ENCODE results near the gene DENND11.

DENND11 gene

DNA sequence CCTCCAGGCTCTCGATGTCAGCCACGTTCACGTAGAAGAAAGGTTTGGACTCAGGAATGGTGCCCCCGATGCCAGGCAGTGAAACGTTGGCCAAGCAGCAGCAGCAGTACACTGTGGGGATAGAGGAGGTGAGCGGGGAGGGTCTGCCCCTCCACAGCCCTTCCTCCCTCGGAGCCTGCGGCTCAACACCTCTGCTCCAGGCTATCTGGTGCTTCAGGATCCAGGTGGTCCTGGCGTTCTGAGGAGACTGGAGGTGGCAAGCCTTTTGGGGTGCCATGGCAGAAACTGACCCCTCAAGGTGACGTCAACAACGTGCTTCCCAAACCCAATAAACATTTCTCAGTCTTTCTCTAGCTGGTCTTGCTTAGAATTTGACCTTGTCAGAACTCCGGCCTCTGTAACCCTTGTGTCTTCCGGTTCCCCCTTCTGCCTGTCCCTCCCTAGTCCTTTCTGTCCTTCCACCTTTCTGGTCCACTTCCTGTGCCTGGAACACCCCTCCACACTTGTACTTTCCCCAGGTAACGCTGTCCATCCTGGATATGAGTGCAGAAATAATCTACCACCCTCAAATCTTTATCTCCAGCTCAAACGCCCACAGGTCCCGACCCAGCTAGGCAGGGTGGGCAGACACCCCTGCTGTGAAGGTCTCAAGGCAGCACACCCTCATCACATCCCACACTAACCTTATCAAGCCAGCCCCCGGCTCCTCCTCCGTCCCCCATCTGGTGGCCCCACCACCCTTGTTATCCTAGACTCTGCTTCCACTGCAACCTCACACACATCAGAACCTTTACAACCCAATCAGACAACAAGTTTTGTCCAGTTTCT, 36.5 kb downstream of the DENND11 start:
- no peak for DNase-seq
- no peaks in the 10 kb centered on the region for H4K20me1 ChIP-seq (ENCODE audit: insufficient read depth, low read length)
- H2AFZ ChIP-seq (ENCODE audit: low read length): no peak overlapping the region
- peaks cover 12% of the 10 kb centered on the region for H3K4me1 ChIP-seq (ENCODE audit: low read length)
- H3K4me3 ChIP-seq (ENCODE audit: low read length): no peak overlapping the region
- H3K27ac ChIP-seq (ENCODE audit: low read length): no peak overlapping the region
- TF ChIP-seq EZH2 (optimal IDR thresholded peaks at IDR 0.05; ENCODE audit: low read depth, low read length) (no peak), EZH2phosphoT487 (IDR thresholded peaks at IDR 0.05; ENCODE audit: low read length) (no peak)
- TF ChIP-seq, protein P1, sequence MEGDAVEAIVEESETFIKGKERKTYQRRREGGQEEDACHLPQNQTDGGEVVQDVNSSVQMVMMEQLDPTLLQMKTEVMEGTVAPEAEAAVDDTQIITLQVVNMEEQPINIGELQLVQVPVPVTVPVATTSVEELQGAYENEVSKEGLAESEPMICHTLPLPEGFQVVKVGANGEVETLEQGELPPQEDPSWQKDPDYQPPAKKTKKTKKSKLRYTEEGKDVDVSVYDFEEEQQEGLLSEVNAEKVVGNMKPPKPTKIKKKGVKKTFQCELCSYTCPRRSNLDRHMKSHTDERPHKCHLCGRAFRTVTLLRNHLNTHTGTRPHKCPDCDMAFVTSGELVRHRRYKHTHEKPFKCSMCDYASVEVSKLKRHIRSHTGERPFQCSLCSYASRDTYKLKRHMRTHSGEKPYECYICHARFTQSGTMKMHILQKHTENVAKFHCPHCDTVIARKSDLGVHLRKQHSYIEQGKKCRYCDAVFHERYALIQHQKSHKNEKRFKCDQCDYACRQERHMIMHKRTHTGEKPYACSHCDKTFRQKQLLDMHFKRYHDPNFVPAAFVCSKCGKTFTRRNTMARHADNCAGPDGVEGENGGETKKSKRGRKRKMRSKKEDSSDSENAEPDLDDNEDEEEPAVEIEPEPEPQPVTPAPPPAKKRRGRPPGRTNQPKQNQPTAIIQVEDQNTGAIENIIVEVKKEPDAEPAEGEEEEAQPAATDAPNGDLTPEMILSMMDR (IDR thresholded peaks at IDR 0.05; ENCODE audit: low read length): no peak
- no peaks in the 10 kb centered on the region for H3F3A ChIP-seq (ENCODE audit: insufficient read depth, low read length)
- no peaks in the 10 kb centered on the region for H3K27me3 ChIP-seq (replicated peaks; ENCODE audit: insufficient read depth, low read length)
- no peaks in the 10 kb centered on the region for H3K79me2 ChIP-seq (ENCODE audit: low read length)
- H3K9me2 ChIP-seq (replicated peaks; ENCODE audit: insufficient read depth, low read length): no peaks in the 10 kb centered on the region
- no peak overlapping the region for H3K9ac ChIP-seq (ENCODE audit: low read length)
- no peaks in the 10 kb centered on the region for H3K9me3 ChIP-seq (replicated peaks; ENCODE audit: insufficient read depth, low read length)
- H3K36me3 ChIP-seq (replicated peaks; ENCODE audit: insufficient read depth, low read length): no peaks in the 10 kb centered on the region
- no peak overlapping the region for H3K4me2 ChIP-seq (ENCODE audit: low read depth, low read length)

DNA sequence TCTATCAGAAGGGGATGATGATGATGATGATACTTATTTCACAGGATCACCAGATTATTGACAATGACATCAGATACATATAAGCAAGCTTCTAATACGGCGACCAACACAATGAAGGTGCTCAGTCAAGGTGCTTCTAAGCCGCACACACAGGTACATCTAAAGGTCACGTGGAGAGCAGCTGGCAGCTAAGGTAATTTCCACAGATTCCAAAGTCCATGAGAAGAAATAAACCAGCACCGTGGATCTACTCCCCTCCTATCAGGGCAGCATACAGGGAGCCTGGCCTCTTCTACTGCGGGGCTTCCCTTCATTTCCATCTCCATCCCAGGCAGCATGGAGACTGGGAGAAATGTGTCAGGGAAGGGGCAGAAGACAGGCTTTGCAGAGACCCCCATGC, 37.5 kb downstream of the DENND11 start:
- Histone ChIP-seq H3K4me2 (ENCODE audit: low read depth, low read length) (no peak overlapping the region), H4K20me1 (ENCODE audit: insufficient read depth, low read length) (no peaks in the 10 kb centered on the region), H2AFZ (ENCODE audit: low read length) (no peak overlapping the region), H3K9ac (ENCODE audit: low read length) (no peak overlapping the region), H3K79me2 (ENCODE audit: low read length) (no peaks in the 10 kb centered on the region), H3K27ac (ENCODE audit: low read length) (no peak overlapping the region), H3K4me1 (ENCODE audit: low read length) (peaks cover 21% of the 10 kb centered on the region), H3K27me3 (replicated peaks; ENCODE audit: insufficient read depth, low read length) (no peaks in the 10 kb centered on the region), H3K9me2 (replicated peaks; ENCODE audit: insufficient read depth, low read length) (no peaks in the 10 kb centered on the region), H3F3A (ENCODE audit: insufficient read depth, low read length) (no peaks in the 10 kb centered on the region), H3K9me3 (replicated peaks; ENCODE audit: insufficient read depth, low read length) (no peaks in the 10 kb centered on the region), H3K36me3 (replicated peaks; ENCODE audit: insufficient read depth, low read length) (no peaks in the 10 kb centered on the region), H3K4me3 (ENCODE audit: low read length) (no peak overlapping the region)
- TF ChIP-seq EZH2 (optimal IDR thresholded peaks at IDR 0.05; ENCODE audit: low read depth, low read length) (no peak), EZH2phosphoT487 (IDR thresholded peaks at IDR 0.05; ENCODE audit: low read length) (no peak)
- TF ChIP-seq, protein P1 (IDR thresholded peaks at IDR 0.05; ENCODE audit: low read length): no peak
- DNase-seq: no peak

DNA sequence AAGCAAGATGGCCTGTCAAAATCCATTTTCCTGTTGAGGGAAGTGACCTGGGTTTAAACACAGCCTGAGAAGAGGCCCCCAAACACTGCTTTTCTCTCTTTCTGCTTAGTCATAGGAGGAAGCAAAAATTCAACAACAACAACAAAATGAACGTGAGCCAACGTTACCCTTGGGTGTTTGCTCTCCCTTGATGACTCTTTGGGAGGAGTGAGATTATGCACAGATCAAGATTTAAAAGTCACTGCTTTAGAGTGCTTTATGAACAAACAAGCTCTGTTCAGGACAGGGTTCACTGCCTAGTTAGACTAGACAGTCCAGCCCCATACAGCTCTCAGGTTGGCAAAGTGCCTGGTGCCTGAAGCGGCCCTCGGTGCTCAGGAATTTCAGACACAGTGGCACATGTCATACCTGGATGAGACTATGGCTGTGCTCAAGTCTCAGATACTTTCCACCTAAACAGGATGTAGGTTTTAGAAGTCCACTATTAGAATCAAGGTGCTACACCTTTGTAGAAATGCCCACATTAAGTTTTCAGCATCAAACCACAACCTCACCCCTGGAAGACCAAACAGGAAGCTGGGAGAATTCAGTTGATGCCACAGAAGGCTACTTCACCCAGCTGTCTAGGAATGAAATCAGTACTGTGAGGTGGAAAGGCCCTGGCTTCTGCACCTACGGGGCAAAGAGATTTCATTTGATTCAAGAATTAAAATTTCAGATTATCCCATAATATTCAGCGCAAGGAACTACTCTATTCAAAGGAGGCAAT, 38.7 kb downstream of the DENND11 start:
- TF ChIP-seq EZH2phosphoT487 (IDR thresholded peaks at IDR 0.05; ENCODE audit: low read length) (no peak), EZH2 (optimal IDR thresholded peaks at IDR 0.05; ENCODE audit: low read depth, low read length) (no peak)
- H3K36me3 ChIP-seq (replicated peaks; ENCODE audit: insufficient read depth, low read length): no peaks in the 10 kb centered on the region
- no peak overlapping the region for H3K9ac ChIP-seq (ENCODE audit: low read length)
- H3K79me2 ChIP-seq (ENCODE audit: low read length): no peaks in the 10 kb centered on the region
- no peak overlapping the region for H2AFZ ChIP-seq (ENCODE audit: low read length)
- DNase-seq: no peak
- no peaks in the 10 kb centered on the region for H3K9me2 ChIP-seq (replicated peaks; ENCODE audit: insufficient read depth, low read length)
- H4K20me1 ChIP-seq (ENCODE audit: insufficient read depth, low read length): no peaks in the 10 kb centered on the region
- no peaks in the 10 kb centered on the region for H3F3A ChIP-seq (ENCODE audit: insufficient read depth, low read length)
- no peak overlapping the region for H3K27ac ChIP-seq (ENCODE audit: low read length)
- H3K4me3 ChIP-seq (ENCODE audit: low read length): no peak overlapping the region
- H3K27me3 ChIP-seq (replicated peaks; ENCODE audit: insufficient read depth, low read length): no peaks in the 10 kb centered on the region
- H3K4me2 ChIP-seq (ENCODE audit: low read depth, low read length): no peak overlapping the region
- peaks cover 21% of the 10 kb centered on the region for H3K4me1 ChIP-seq (ENCODE audit: low read length)
- no peaks in the 10 kb centered on the region for H3K9me3 ChIP-seq (replicated peaks; ENCODE audit: insufficient read depth, low read length)

All from MM.1S (cell line).